ENCODE measurements around the gene MYOT. TPM values are rescaled to one million over a fixed set of nuclear protein-coding genes. Genes with fewer than 3 reads are reported as not detected.

Gene MYOT
- total RNA-seq, 1 donor from 2014 or later, result not detected

DNA sequence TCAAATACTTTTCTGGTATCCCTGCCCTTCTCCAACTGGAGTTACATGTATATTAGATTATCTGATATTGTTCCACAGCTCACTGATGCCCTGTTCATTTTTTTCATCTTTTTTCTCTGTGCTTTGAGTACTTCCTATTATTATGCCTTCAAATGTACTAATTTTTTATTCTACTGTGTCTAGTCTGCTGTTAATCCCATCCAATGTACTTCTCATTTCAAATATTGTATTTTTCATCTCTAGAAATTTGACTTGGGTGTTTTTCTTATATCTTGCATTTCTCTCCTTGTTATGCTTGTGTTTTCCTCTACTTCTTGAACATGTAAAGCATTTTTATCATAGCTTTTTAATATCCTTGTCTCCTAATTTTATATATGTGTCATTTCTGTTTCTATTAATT is 41.6 kb upstream of the MYOT start:
- Mint-ChIP-seq H3K4me3 (no peak overlapping the region), H3K27ac (no peak overlapping the region)

DNA sequence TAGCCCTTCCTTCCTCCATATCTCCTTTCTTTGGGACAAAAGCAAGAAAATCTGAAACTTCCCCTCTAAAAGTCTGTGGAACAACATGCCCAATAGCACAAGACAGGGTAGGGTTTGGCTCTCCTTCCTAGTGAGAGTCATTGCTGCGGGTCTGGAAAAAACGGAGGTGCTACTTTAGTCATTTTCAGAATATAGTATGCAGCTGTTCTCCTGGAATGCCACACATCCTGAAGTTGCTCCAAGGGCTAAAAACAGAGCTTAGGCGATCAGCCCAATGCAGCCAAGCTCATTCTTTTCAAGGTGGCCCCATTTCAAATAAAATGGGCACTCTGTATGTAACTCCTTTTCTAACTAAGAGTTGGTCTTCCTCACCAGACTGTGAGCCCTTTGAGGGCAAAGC is 39.5 kb upstream of the MYOT start:
- Mint-ChIP-seq H3K36me3 (peaks cover 6% of the 10 kb centered on the region), H3K4me3 (no peak overlapping the region), H3K27ac (no peak overlapping the region), H3K27me3 (ENCODE audit: low read depth) (no peaks in the 10 kb centered on the region), H3K9me3 (peaks cover 20% of the 10 kb centered on the region), H3K4me1 (peaks cover 26% of the 10 kb centered on the region)
- TF ChIP-seq, protein P1, sequence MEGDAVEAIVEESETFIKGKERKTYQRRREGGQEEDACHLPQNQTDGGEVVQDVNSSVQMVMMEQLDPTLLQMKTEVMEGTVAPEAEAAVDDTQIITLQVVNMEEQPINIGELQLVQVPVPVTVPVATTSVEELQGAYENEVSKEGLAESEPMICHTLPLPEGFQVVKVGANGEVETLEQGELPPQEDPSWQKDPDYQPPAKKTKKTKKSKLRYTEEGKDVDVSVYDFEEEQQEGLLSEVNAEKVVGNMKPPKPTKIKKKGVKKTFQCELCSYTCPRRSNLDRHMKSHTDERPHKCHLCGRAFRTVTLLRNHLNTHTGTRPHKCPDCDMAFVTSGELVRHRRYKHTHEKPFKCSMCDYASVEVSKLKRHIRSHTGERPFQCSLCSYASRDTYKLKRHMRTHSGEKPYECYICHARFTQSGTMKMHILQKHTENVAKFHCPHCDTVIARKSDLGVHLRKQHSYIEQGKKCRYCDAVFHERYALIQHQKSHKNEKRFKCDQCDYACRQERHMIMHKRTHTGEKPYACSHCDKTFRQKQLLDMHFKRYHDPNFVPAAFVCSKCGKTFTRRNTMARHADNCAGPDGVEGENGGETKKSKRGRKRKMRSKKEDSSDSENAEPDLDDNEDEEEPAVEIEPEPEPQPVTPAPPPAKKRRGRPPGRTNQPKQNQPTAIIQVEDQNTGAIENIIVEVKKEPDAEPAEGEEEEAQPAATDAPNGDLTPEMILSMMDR (IDR thresholded peaks at IDR 0.05; ENCODE audit: unreplicated experiment), result no peak
- no peak for DNase-seq (ENCODE audit: low spot score in 2 of 2, unreplicated experiment in 2 of 2)

More for the DNA sequence above, 41.6 kb upstream of the MYOT start:
- DNase-seq (ENCODE audit: low spot score in 2 of 2, unreplicated experiment in 2 of 2), result no peak
- TF ChIP-seq, protein P1 (IDR thresholded peaks at IDR 0.05; ENCODE audit: unreplicated experiment), result no peak
- Mint-ChIP-seq H3K27me3 (ENCODE audit: low read depth) (no peaks in the 10 kb centered on the region), H3K4me1 (peaks cover 9% of the 10 kb centered on the region), H3K36me3 (peaks cover 6% of the 10 kb centered on the region), H3K9me3 (peaks cover 20% of the 10 kb centered on the region)

DNA sequence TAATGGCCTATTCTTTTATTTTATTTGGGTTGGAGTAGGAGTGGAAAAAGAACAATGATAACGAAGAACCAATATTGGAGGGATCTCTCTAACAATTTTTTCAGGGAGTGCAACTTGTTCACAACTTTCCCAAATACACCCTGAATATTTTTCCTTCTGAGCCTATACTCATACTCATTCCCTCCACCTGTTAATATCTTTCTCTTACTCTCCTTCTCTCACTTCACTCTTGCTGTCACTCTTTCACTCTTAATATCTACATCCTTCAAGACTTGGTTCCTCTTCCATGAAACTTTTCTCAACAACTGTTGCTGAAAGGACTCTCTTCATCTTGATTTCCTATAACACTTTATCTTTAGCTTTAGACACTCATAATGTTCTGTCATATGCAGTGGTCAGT is 39.0 kb upstream of the MYOT start:
- peaks cover 31% of the 10 kb centered on the region for H3K4me1 Mint-ChIP-seq
- no peaks in the 10 kb centered on the region for H3K27me3 Mint-ChIP-seq (ENCODE audit: low read depth)
- H3K9me3 Mint-ChIP-seq, result peaks cover 18% of the 10 kb centered on the region
- TF ChIP-seq, protein P1 (IDR thresholded peaks at IDR 0.05; ENCODE audit: unreplicated experiment), result no peak
- DNase-seq (ENCODE audit: low spot score in 2 of 2, unreplicated experiment in 2 of 2), result no peak
- H3K27ac Mint-ChIP-seq, result no peak overlapping the region
- H3K36me3 Mint-ChIP-seq, result peaks cover 6% of the 10 kb centered on the region
- no peak overlapping the region for H3K4me3 Mint-ChIP-seq

DNA sequence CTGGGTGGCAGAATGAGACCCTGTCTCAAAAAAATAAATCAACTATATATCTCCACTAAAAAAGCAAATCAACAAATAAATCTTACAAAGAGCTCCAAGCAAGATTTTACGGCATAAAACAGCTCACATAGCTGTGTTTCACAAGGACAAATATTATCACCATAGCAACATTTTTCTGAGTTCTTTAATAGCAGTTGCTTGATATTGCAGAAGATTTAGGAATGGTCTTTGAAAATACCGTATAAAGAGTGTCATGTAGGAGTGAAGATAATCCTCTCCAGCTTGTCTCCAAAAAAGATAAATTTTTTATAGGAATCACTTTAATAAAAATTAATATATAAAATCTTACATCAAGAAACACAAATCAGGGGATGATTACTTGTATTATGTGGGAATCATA is 36.6 kb upstream of the MYOT start:
- H3K4me3 Mint-ChIP-seq, result no peak overlapping the region
- DNase-seq (ENCODE audit: low spot score in 2 of 2, unreplicated experiment in 2 of 2), result no peak
- H3K4me1 Mint-ChIP-seq, result peaks cover 53% of the 10 kb centered on the region
- peak overlapping the region; percentile 89 for H3K27ac Mint-ChIP-seq
- H3K36me3 Mint-ChIP-seq, result peaks cover under 1% of the 10 kb centered on the region
- H3K27me3 Mint-ChIP-seq (ENCODE audit: low read depth), result no peaks in the 10 kb centered on the region
- TF ChIP-seq, protein P1 (IDR thresholded peaks at IDR 0.05; ENCODE audit: unreplicated experiment), result no peak
- peaks cover 5% of the 10 kb centered on the region for H3K9me3 Mint-ChIP-seq

DNA sequence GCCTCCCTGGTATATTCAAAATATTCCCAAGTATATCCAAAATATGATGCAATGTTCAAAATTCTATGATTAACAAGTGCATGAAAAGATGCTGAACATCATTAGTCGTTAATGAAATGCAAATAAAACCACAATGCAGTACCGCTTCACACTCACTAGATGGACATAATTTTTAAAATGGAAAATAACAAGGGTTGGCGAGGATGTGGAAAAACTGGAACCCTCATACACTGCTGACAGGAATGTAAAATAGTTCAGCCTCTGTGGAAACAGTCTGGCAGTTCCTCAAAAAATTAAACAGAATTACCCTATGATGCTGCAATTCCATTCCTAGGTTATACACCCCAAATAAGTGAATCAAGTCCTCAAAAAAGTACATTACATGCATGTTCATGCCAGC is 36.1 kb upstream of the MYOT start:
- DNase-seq (ENCODE audit: low spot score in 2 of 2, unreplicated experiment in 2 of 2), result no peak
- H3K27me3 Mint-ChIP-seq (ENCODE audit: low read depth), result no peaks in the 10 kb centered on the region
- peak overlapping the region; percentile 77 for H3K27ac Mint-ChIP-seq
- TF ChIP-seq, protein P1 (IDR thresholded peaks at IDR 0.05; ENCODE audit: unreplicated experiment), result peak; percentile 24
- no peak overlapping the region for H3K4me3 Mint-ChIP-seq
- H3K36me3 Mint-ChIP-seq, result no peaks in the 10 kb centered on the region
- peaks cover under 1% of the 10 kb centered on the region for H3K9me3 Mint-ChIP-seq
- H3K4me1 Mint-ChIP-seq, result peaks cover 58% of the 10 kb centered on the region

DNA sequence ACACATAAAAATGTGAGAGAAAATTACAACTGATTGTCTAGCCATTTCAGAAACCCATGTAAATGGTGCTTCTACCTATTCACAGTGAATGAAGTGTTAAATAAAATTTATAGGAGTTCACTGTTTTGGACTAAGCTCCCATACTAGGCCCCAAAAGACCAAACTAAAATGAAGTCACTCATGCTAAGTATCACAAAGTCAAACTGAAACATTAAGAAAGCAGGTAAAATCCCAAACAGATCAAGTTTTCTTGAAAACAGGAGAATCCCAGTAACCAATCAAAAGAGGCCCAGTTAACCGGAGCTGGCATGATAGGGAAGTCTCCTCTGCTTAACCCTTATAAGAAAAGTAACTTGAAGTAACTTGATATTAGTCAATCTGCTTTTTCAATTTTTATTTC is 35.2 kb upstream of the MYOT start:
- Mint-ChIP-seq H3K9me3 (no peaks in the 10 kb centered on the region), H3K27me3 (ENCODE audit: low read depth) (no peaks in the 10 kb centered on the region), H3K36me3 (no peaks in the 10 kb centered on the region), H3K4me1 (peaks cover 66% of the 10 kb centered on the region), H3K4me3 (no peak overlapping the region), H3K27ac (peak overlapping the region; percentile 77)
- TF ChIP-seq, protein P1 (IDR thresholded peaks at IDR 0.05; ENCODE audit: unreplicated experiment), result no peak
- no peak for DNase-seq (ENCODE audit: low spot score in 2 of 2, unreplicated experiment in 2 of 2)

All from mesothelial cell of epicardium (in vitro differentiated cells).